ENCODE data around the gene THAP7.
"Not testable (repeated sequence)": the region's sequence is repeated elsewhere in the genome, so short reads cannot be mapped to it uniquely, and the experiment has no call there.

- TF ChIP-seq ZNF224 (CRISPR knock-in tag; IDR thresholded peaks at IDR 0.05); ZNF24 (IDR thresholded peaks at IDR 0.05); ELF4 (CRISPR knock-in tag; IDR thresholded peaks at IDR 0.05; ENCODE audit: borderline replicate concordance); NFE2L1 (CRISPR knock-in tag; IDR thresholded peaks at IDR 0.05; ENCODE audit: borderline replicate concordance); ZBTB33 (CRISPR knock-in tag; IDR thresholded peaks at IDR 0.05); CC2D1A (CRISPR knock-in tag; IDR thresholded peaks at IDR 0.05); TERF1 (CRISPR knock-in tag; IDR thresholded peaks at IDR 0.05); KDM5B (CRISPR knock-in tag; IDR thresholded peaks at IDR 0.05; ENCODE audit: borderline replicate concordance); TBP (CRISPR knock-in tag; IDR thresholded peaks at IDR 0.05); NR2C2 (CRISPR knock-in tag; IDR thresholded peaks at IDR 0.05; ENCODE audit: borderline replicate concordance); BRCA1 (CRISPR knock-in tag; IDR thresholded peaks at IDR 0.05); POGZ (CRISPR knock-in tag; IDR thresholded peaks at IDR 0.05); REST (IDR thresholded peaks at IDR 0.05; ENCODE audit: borderline replicate concordance in 1 of 2, low read depth in 1 of 2, low read length in 2 of 2): not testable (repeated sequence)
- TF ChIP-seq, protein P1, sequence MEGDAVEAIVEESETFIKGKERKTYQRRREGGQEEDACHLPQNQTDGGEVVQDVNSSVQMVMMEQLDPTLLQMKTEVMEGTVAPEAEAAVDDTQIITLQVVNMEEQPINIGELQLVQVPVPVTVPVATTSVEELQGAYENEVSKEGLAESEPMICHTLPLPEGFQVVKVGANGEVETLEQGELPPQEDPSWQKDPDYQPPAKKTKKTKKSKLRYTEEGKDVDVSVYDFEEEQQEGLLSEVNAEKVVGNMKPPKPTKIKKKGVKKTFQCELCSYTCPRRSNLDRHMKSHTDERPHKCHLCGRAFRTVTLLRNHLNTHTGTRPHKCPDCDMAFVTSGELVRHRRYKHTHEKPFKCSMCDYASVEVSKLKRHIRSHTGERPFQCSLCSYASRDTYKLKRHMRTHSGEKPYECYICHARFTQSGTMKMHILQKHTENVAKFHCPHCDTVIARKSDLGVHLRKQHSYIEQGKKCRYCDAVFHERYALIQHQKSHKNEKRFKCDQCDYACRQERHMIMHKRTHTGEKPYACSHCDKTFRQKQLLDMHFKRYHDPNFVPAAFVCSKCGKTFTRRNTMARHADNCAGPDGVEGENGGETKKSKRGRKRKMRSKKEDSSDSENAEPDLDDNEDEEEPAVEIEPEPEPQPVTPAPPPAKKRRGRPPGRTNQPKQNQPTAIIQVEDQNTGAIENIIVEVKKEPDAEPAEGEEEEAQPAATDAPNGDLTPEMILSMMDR (CRISPR knock-in tag; IDR thresholded peaks at IDR 0.05) = not testable (repeated sequence)
Observed at GRCh38 chr22:20972014-20972694, 29.8 kb downstream of the THAP7 start.
